GM12891 (cell line): ENCODE results near the gene VEGFD.

Source experiments
- PAX5 ChIP-seq: IDR thresholded peaks from 2 replicates; pipeline ENCODE4 v1.6.1; 2011; ENCODE audit warnings: low read length, moderate library complexity, mild to moderate bottlenecking; ENCODE audit not compliant: insufficient read depth, severe bottlenecking
- POLR2A ChIP-seq: IDR thresholded peaks from 2 replicates; pipeline ENCODE4 v1.6.1; 2011; ENCODE audit warnings: low read depth, low read length, control low read depth
- POLR2AphosphoS5 ChIP-seq: IDR thresholded peaks from 2 replicates; pipeline ENCODE4 v1.6.1; 2011; ENCODE audit warnings: low read depth, low read length, control low read depth
- POU2F2 ChIP-seq: IDR thresholded peaks from 2 replicates; pipeline ENCODE4 v1.6.1; 2011; ENCODE audit warnings: low read depth, mild to moderate bottlenecking, control low read depth, low read length, moderate library complexity
- TAF1 ChIP-seq: IDR thresholded peaks from 2 replicates; pipeline ENCODE4 v1.6.1; 2011; ENCODE audit warnings: low read depth, low read length, control low read depth

GRCh38 chrX:15299941-15300851 lies 84.0 kb downstream of the VEGFD start:
- no peak for TF ChIP-seq POLR2A
- no peak for TF ChIP-seq PAX5
- no peak for TF ChIP-seq TAF1
- TF ChIP-seq POLR2AphosphoS5: no peak
- TF ChIP-seq POU2F2: no peak
